Astrocyte (in vitro differentiated cells and primary cell): Measurements from ENCODE around the gene LDHD.

Experiments used
- CTCF ChIP-seq: IDR thresholded peaks from 2 replicates; pipeline ENCODE4 v1.5.1; 2011; ENCODE audit warnings: low read depth, mild to moderate bottlenecking, inconsistent platforms, low read length, moderate library complexity; ENCODE audit not compliant: insufficient read depth
- EZH2 ChIP-seq: IDR thresholded peaks from 2 replicates; pipeline ENCODE4 v1.6.1; 2012; ENCODE audit warnings: mild to moderate bottlenecking, low read length, inconsistent platforms; ENCODE audit not compliant: insufficient read depth

GRCh38 chr16:75109732-75110243 lies 6.8 kb downstream of the LDHD start:
- TF ChIP-seq CTCF = no peak
- no peak for TF ChIP-seq EZH2
